Neural progenitor cell (in vitro differentiated cells): Measurements from ENCODE around the gene SAPCD1.

Experiments
- CTCF ChIP-seq: fragments of 200-600 bp; sonication (generic); IDR thresholded peaks from 2 replicates; pipeline ENCODE4 v1.5.1; 2017; ENCODE audit warnings: antibody characterized with exemption, mild to moderate bottlenecking
- EZH2 ChIP-seq: fragments of 200-600 bp; sonication (generic); IDR thresholded peaks from 2 replicates; pipeline ENCODE4 v1.6.1; 2017; ENCODE audit warnings: antibody characterized with exemption, mild to moderate bottlenecking, moderate library complexity

GRCh38 chr6:31765559-31765909 lies 3.1 kb downstream of the SAPCD1 start:
- TF ChIP-seq CTCF = no peak
- TF ChIP-seq EZH2 = no peak
